Brain microvascular endothelial cell (primary cell): ENCODE data around the gene COL13A1.

Experiments used
- DNase-seq: peaks from one replicate; pipeline ENCODE4 v3.0.0-alpha.2; 2020
- H3K27ac ChIP-seq: fragments of 250-450 bp; sonication (Bioruptor Pico); 2 replicates; pipeline ENCODE4 v1.5.1; 2020; ENCODE audit warnings: mild to moderate bottlenecking, moderate library complexity
- H3K27me3 ChIP-seq: fragments of 250-450 bp; sonication (Bioruptor Pico); replicated peaks from 2 replicates; pipeline ENCODE4 v1.5.1; 2020; ENCODE audit warnings: mild to moderate bottlenecking
- H3K36me3 ChIP-seq: fragments of 250-450 bp; sonication (Bioruptor Pico); replicated peaks from 2 replicates; pipeline ENCODE4 v1.5.1; 2020; ENCODE audit warnings: mild to moderate bottlenecking
- H3K4me3 ChIP-seq: 2 replicates; pipeline ENCODE4 v1.5.1; 2011; ENCODE audit warnings: low read depth, mild to moderate bottlenecking, control low read depth, low read length, moderate library complexity
- CTCF ChIP-seq: IDR thresholded peaks from 2 replicates; pipeline ENCODE4 v1.5.1; 2011; ENCODE audit warnings: low read depth, mild to moderate bottlenecking, moderate library complexity, low read length, control low read depth, inconsistent platforms; ENCODE audit errors: missing control alignments
- in situ Hi-C: cut with HindIII; loops from 2 replicates; pipeline ENCODE4 v1.10.0; 2017; ENCODE audit warnings: low sequenced_read_pairs, low pct_ligation_motif_present

Gene COL13A1

GRCh38 chr10:69758310-69758728 lies 43.4 kb upstream of the COL13A1 start:
- Histone ChIP-seq H3K27me3 (no peaks in the 10 kb centered on the region), H3K36me3 (no peaks in the 10 kb centered on the region), H3K4me3 (no peak overlapping the region), H3K27ac (no peak overlapping the region)
- in situ Hi-C loops: no loop called here
- no peak for TF ChIP-seq CTCF
- DNase-seq: no peak

- Histone ChIP-seq H3K27me3 (no peaks in the 10 kb centered on the region), H3K36me3 (no peaks in the 10 kb centered on the region), H3K4me3 (no peak overlapping the region), H3K27ac (no peak overlapping the region)
- in situ Hi-C loops: no loop called here
- no peak for TF ChIP-seq CTCF
- DNase-seq: no peak
Measured at GRCh38 chr10:69759641-69760040, 42.1 kb upstream of the COL13A1 start.

GRCh38 chr10:69760072-69760471 lies 41.6 kb upstream of the COL13A1 start:
- in situ Hi-C loops: no loop called here
- no peak for DNase-seq
- Histone ChIP-seq H3K27me3 (no peaks in the 10 kb centered on the region), H3K4me3 (no peak overlapping the region), H3K36me3 (no peaks in the 10 kb centered on the region), H3K27ac (no peak overlapping the region)
- no peak for TF ChIP-seq CTCF

GRCh38 chr10:69761320-69761719 lies 40.4 kb upstream of the COL13A1 start:
- Histone ChIP-seq H3K27ac (no peak overlapping the region), H3K27me3 (no peaks in the 10 kb centered on the region), H3K4me3 (no peak overlapping the region), H3K36me3 (no peaks in the 10 kb centered on the region)
- no peak for DNase-seq
- in situ Hi-C loops: no loop called here
- no peak for TF ChIP-seq CTCF

- H3K27me3 ChIP-seq: no peaks in the 10 kb centered on the region
- in situ Hi-C loops: no loop called here
- no peak overlapping the region for H3K4me3 ChIP-seq
- H3K36me3 ChIP-seq: no peaks in the 10 kb centered on the region
- no peak overlapping the region for H3K27ac ChIP-seq
- no peak for DNase-seq
- no peak for TF ChIP-seq CTCF
Measured at GRCh38 chr10:69766161-69766910, 35.4 kb upstream of the COL13A1 start.

- H3K27ac ChIP-seq: no peak overlapping the region
- no peaks in the 10 kb centered on the region for H3K36me3 ChIP-seq
- DNase-seq: no peak
- no peak for TF ChIP-seq CTCF
- H3K27me3 ChIP-seq: no peaks in the 10 kb centered on the region
- in situ Hi-C loops: no loop called here
- H3K4me3 ChIP-seq: no peak overlapping the region
Measured at GRCh38 chr10:69767793-69768192, 33.9 kb upstream of the COL13A1 start.
